Fibroblast of the aortic adventitia (primary cell): ENCODE data around the gene ADAMTSL1. TPM values are rescaled to one million over a fixed set of nuclear protein-coding genes. Genes with fewer than 3 reads are reported as not detected.

Experiments
- DNase-seq: peaks from one replicate; pipeline ENCODE4 v3.0.0-alpha.2; 2010; ENCODE audit warnings: low read depth
- H3K4me3 ChIP-seq: 2 replicates; pipeline ENCODE4 v1.5.1; 2011; ENCODE audit warnings: low read depth, mild to moderate bottlenecking, control low read depth, low read length, moderate library complexity
- CTCF ChIP-seq: IDR thresholded peaks from 2 replicates; pipeline ENCODE4 v1.5.1; 2011; ENCODE audit warnings: mild to moderate bottlenecking, low read length, control low read depth, inconsistent platforms; ENCODE audit not compliant: insufficient read depth
- total RNA-seq: library from RNA; depleted of rRNA; stranded (reverse); fragments of >200 nt; gene quantifications from 2 replicates; pipeline ENCODE4 v1.2.3, GENCODE V29; 2012; ENCODE audit warnings: low replicate concordance

The ADAMTSL1 gene
- total RNA-seq, 1 donor, result 179 TPM

GRCh38 chr9:18822850-18823249, 348.9 kb downstream of the ADAMTSL1 start:
- no peak for DNase-seq
- no peak overlapping the region for H3K4me3 ChIP-seq
- TF ChIP-seq CTCF, result no peak

- TF ChIP-seq CTCF, result peak; percentile 42
- H3K4me3 ChIP-seq, result no peak overlapping the region
- peak; percentile 37 for DNase-seq
Observed at GRCh38 chr9:18824095-18824666, 350.2 kb downstream of the ADAMTSL1 start.

GRCh38 chr9:18825656-18826170, 351.8 kb downstream of the ADAMTSL1 start:
- DNase-seq, result no peak
- no peak for TF ChIP-seq CTCF
- no peak overlapping the region for H3K4me3 ChIP-seq

GRCh38 chr9:18826248-18826647, 352.3 kb downstream of the ADAMTSL1 start:
- TF ChIP-seq CTCF, result no peak
- no peak overlapping the region for H3K4me3 ChIP-seq
- DNase-seq, result no peak

- DNase-seq, result no peak
- TF ChIP-seq CTCF, result no peak
- no peak overlapping the region for H3K4me3 ChIP-seq
Observed at GRCh38 chr9:18829066-18829465, 355.1 kb downstream of the ADAMTSL1 start.

GRCh38 chr9:18829873-18830272, 355.9 kb downstream of the ADAMTSL1 start:
- no peak for TF ChIP-seq CTCF
- DNase-seq, result peak; percentile 40
- no peak overlapping the region for H3K4me3 ChIP-seq

GRCh38 chr9:18834740-18835361, 360.9 kb downstream of the ADAMTSL1 start:
- TF ChIP-seq CTCF, result no peak
- no peak for DNase-seq
- H3K4me3 ChIP-seq, result no peak overlapping the region
